Stomach (tissue), 4 donors: Measurements from ENCODE around the gene MGAT5.

Experiments
- CTCF ChIP-seq, 7 experiments: fragments of 450-650 bp in 4 of 7; fragments of 200-600 bp in 3 of 7; sonication (generic) in 3 of 7; IDR thresholded peaks; one replicate each; pipeline ENCODE4 v1.5.1; 2016 to 2019; ENCODE audit warnings: antibody characterized with exemption in 7 of 7, control low read depth in 2 of 7, mild to moderate bottlenecking in 1 of 7
- POLR2A ChIP-seq, 4 donors: fragments of 450-650 bp; IDR thresholded peaks; one replicate each; pipeline ENCODE4 v1.6.1; 2016; ENCODE audit warnings: antibody characterized with exemption in 4 of 4, control low read depth in 2 of 4, mild to moderate bottlenecking in 1 of 4, moderate library complexity in 1 of 4
- POLR2AphosphoS5 ChIP-seq, 3 donors: sonication (generic); formaldehyde crosslinking; IDR thresholded peaks; one replicate each; pipeline ENCODE4 v1.6.1; 2016; ENCODE audit warnings: antibody characterized with exemption in 3 of 3

- TF ChIP-seq CTCF (IDR thresholded peaks at IDR 0.05) (no peak), POLR2A (IDR thresholded peaks at IDR 0.05) (no peak), POLR2AphosphoS5 (IDR thresholded peaks at IDR 0.05) (no peak)
Measured at GRCh38 chr2:134283661-134284060, 29.8 kb downstream of the MGAT5 start.
